Measurements from ENCODE around the gene ALOX12B.

- no peak for TF ChIP-seq CTCF (IDR thresholded peaks at IDR 0.05)
- no peak for TF ChIP-seq POLR2A (IDR thresholded peaks at IDR 0.05)
Measured at GRCh38 chr17:8100111-8100510, 12.6 kb upstream of the ALOX12B start.

Data from thyroid gland (tissue), 4 donors.